Adrenal gland (tissue), 5 donors: Measurements from ENCODE around the gene INS.

Experiments
- POLR2A ChIP-seq, 2 donors: fragments of 450-650 bp; IDR thresholded peaks; one replicate each; pipeline ENCODE4 v1.6.1; 2017; ENCODE audit warnings: antibody characterized with exemption in 2 of 2, mild to moderate bottlenecking in 2 of 2, moderate library complexity in 1 of 2
- TF ChIP-seq, protein P1 (sequence below), 6 experiments: fragments of 450-650 bp in 4 of 6; fragments of 200-600 bp in 2 of 6; sonication (generic) in 1 of 6; IDR thresholded peaks; 1 replicate in 5 of 6; 2 replicates in 1 of 6; pipeline versions ENCODE4 v1.5.1 to v1.8.0; 2016 to 2021; ENCODE audit warnings: antibody characterized with exemption in 6 of 6, mild to moderate bottlenecking in 2 of 6, moderate library complexity in 1 of 6
- donor health status: DM: no; HTN: no; CAD: no.

DNA sequence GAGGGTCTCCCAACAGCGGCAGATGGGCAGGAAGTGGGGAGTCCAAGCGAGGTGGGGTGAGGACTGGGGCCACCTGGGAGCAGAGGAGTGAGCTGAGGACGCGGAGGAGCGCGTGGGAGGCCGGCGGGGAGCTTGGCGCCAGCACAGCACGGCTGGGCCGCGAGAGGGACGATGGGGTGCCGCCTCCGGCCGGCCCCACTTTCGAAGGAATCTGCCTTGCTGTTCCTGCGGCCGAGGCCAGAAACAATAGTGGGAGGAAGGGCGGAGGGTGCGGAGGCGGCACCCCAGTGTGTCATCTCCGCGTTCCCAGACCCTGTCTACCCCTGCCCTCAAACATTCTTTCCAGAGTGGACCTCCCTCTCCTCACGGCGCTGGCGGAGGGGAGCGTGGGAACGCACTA is 5.5 kb downstream of the INS start:
- TF ChIP-seq, protein P1, sequence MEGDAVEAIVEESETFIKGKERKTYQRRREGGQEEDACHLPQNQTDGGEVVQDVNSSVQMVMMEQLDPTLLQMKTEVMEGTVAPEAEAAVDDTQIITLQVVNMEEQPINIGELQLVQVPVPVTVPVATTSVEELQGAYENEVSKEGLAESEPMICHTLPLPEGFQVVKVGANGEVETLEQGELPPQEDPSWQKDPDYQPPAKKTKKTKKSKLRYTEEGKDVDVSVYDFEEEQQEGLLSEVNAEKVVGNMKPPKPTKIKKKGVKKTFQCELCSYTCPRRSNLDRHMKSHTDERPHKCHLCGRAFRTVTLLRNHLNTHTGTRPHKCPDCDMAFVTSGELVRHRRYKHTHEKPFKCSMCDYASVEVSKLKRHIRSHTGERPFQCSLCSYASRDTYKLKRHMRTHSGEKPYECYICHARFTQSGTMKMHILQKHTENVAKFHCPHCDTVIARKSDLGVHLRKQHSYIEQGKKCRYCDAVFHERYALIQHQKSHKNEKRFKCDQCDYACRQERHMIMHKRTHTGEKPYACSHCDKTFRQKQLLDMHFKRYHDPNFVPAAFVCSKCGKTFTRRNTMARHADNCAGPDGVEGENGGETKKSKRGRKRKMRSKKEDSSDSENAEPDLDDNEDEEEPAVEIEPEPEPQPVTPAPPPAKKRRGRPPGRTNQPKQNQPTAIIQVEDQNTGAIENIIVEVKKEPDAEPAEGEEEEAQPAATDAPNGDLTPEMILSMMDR (IDR thresholded peaks at IDR 0.05): no peak
- no peak for TF ChIP-seq POLR2A (IDR thresholded peaks at IDR 0.05)
